Testis (tissue), 2 donors: ENCODE results near the gene BCKDHB.

ENCODE experiments used
- POLR2A ChIP-seq: fragments of 450-650 bp; IDR thresholded peaks from one replicate; pipeline ENCODE4 v1.6.1; 2017; ENCODE audit warnings: antibody characterized with exemption, mild to moderate bottlenecking, moderate library complexity
- TF ChIP-seq, protein P1 (sequence below), 3 experiments: fragments of 450-650 bp in 2 of 3; fragments of 200-600 bp in 1 of 3; sonication (generic) in 1 of 3; IDR thresholded peaks; one replicate each; pipeline ENCODE4 v1.5.1; 2016 to 2019; ENCODE audit warnings: antibody characterized with exemption in 3 of 3, mild to moderate bottlenecking in 2 of 3, moderate library complexity in 1 of 3

DNA sequence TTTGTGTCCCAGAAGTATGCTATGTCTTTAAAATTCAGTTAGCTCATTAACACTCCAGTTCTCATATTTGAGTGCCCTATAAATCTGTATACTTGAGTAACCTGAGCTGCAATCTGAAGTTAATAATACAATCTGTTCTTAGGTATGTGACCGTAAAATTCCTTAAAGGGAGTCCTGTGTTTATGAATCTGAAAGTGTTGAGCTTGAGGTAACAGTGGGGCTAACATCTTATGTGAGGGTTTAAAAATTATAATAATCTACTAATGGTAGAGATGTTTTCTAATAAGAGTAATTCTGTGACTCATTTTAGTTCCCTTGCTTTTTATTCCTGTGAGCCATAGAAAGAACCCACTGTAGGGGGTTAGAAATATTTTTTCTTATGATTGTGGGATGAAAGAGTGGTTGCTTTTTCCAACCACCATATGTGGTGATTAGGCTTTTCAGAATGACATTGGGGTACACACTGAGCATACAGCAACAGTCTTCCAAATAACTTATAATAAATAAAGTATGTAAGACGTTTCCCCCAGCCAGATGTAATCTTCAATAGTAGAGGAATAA is 121.2 kb downstream of the BCKDHB start:
- TF ChIP-seq, protein P1, sequence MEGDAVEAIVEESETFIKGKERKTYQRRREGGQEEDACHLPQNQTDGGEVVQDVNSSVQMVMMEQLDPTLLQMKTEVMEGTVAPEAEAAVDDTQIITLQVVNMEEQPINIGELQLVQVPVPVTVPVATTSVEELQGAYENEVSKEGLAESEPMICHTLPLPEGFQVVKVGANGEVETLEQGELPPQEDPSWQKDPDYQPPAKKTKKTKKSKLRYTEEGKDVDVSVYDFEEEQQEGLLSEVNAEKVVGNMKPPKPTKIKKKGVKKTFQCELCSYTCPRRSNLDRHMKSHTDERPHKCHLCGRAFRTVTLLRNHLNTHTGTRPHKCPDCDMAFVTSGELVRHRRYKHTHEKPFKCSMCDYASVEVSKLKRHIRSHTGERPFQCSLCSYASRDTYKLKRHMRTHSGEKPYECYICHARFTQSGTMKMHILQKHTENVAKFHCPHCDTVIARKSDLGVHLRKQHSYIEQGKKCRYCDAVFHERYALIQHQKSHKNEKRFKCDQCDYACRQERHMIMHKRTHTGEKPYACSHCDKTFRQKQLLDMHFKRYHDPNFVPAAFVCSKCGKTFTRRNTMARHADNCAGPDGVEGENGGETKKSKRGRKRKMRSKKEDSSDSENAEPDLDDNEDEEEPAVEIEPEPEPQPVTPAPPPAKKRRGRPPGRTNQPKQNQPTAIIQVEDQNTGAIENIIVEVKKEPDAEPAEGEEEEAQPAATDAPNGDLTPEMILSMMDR (IDR thresholded peaks at IDR 0.05) = no peak
- TF ChIP-seq POLR2A = no peak
